HG02759 (cell line): ENCODE measurements around the gene B3GNT5.
A peak's percentile ranks its signal among the peaks of the same experiment; 100 is the strongest.

Experiments
- ATAC-seq: cut with Tn5 transposase; IDR thresholded peaks from one replicate; pipeline ENCODE4 v1.9.1; 2021; ENCODE audit warnings: mild to moderate bottlenecking, moderate library complexity; ENCODE audit not compliant: unreplicated experiment

B3GNT5 gene

DNA sequence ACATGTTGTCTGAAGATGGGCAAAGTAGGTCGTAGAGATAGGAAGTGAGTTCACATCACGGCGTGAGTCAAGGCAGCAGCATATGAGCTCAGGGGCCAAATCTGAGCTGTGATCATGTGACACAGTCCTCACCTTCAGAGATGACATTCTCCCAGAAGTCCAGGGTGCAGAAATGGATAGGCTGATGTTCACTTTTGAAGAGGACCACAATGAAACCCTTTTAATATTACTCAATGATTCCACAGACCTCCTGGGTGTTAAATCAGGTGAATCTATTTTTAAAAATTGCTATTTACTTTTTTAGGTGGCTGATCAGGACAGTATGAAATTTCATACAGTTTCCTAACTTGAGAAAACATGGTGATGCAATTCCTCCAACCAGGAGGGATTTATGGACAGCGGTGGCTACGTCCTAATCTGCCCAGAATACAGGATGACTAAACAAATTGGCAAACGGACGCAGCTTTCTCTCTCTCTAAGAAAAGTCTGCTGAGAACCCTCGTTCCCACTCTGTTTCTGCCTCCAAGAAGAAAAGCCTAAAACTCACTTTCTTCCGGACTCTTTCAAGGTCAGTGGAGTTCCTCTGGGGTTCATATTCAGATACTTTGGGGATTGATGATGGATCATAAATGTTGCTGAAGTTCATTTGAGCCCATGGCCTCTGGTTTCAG, 34.4 kb downstream of the B3GNT5 start:
- no peak for ATAC-seq

DNA sequence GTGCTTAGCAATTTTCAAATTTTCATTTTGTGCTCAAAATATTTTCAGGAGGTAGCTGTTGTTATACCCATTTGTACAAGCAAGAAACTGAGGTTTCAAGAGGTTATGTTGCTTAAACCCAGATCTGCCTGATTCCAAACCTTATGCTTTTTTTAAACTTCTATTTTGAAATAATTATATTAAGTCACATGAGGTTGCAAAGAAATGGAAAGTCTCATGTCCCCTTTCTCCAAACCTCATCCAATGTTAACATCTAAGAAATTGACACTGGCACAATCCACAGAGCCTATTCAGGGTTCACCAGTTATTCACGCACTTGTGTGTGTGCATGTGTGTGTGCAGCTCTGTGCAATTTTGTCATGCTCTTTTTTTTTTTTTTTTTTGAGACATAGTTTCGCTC, 35.1 kb downstream of the B3GNT5 start:
- ATAC-seq = no peak

DNA sequence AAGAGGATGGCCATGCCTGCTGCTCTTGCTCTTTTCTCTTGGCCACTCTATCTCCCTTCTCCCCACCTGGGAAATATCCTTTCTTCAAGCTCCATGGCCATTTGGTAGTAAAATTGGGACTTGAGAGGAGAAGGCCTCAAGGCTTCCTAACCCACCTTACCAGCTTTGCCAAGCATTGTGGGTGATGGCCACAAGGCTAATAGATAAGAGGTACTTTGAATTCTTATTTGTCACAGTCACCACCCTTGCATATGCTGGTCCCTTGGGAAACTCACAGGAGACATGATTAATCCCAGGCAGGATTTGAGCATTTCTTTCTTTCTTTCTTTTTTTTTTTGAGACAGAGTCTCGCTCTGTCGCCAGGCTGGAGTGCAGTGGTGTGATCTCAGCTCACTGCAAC, 37.2 kb downstream of the B3GNT5 start:
- no peak for ATAC-seq

DNA sequence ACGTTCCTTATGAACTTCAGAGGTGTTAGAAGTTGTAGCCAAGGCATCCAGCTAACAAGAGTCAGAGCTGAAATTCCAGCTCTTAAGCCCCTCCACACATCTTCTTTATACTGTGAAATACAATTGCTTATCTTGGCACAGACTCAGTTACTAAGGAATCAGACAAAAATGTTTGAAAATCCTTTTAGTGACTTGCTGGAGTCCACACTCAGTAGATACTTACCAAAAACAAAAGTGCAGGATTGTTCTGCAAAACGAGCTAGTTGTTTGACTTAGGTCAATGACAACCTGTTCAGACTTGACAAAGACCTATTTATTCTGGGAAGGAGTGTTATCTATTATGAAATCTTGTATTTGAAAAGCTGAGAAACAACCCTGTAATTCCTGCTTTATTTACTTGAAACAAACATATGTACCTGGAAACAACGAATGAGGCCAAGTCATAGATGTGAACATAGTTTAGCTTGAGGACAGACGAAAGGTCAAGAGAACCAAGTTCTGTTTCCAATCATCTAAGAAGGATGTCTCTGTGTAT, 38.5 kb downstream of the B3GNT5 start:
- no peak for ATAC-seq

DNA sequence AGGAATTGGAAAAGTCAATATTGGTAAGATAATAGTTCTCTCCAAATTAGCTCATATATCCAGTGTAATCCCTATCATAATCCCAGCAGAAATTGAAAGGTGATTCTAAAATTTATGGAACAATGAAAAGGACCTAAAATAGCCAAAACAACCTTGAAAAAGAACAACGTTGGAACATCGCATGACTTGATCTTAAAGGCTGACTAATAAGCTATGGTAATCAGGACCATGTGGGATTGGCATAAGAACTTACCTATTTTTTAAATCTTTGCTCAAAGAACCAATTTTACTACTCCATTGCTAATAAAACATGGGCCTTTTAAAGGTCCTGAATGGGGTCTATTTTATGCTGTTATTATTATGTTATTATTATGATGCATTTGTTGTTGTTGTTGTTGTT, 40.9 kb downstream of the B3GNT5 start:
- no peak for ATAC-seq

DNA sequence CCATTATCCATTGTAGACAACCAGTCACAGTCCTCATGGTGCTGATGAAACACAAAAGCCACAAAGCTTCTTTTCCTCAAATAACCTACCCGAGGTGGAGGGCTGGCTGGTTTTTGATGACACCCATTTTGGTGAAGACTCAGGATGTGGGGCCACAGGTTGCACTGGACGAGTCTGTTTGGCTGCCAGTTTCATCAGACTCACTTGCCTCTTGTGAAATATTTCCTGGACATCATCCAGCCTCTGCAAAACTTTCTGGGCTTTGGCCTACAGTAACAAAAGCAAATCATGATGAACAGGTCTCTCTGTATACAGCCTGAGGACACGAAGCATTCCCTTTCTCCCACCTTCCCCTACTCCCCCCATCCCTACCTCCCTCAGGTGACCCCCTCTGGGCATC, 42.2 kb downstream of the B3GNT5 start:
- no peak for ATAC-seq

DNA sequence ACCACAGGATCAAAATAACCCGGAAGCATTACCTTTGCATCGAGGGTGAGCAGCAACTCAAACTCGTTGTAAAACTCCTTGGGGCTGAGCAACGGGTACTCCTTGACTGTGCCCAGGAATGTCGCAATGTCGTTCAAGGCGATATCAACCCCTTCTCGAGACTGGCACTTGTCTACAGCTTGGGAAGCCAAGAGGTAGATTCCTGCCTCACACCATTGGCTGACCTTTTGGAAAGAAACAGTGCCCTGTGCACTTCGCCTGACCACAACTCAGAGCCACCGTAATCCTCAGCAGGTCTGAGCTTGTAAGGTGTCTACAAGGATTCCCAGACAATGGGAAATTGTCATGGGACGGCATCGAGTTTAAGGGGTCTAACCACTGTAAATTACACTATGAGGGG, 43.9 kb downstream of the B3GNT5 start:
- ATAC-seq = no peak

DNA sequence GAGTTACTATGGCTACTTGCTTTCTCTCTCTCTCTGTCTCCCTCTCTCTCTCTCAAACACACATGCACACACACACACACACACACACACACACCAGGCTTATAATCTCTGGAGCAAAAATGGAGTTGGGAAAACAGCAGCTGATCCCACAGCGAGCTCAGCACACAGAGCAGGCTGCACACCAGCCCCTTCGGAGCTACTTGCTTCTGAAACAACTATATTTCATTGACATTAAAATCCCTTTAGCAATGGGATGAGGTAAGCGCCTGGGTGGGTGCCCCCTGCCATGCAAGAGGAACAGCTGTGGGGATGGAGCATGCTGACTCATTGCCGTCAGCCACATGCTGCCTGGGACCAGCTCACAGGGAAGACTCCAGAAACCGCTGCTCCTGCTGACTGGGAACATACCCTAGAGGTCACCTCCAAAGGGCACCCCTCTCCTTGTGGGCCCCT, 45.7 kb downstream of the B3GNT5 start:
- ATAC-seq = no peak

DNA sequence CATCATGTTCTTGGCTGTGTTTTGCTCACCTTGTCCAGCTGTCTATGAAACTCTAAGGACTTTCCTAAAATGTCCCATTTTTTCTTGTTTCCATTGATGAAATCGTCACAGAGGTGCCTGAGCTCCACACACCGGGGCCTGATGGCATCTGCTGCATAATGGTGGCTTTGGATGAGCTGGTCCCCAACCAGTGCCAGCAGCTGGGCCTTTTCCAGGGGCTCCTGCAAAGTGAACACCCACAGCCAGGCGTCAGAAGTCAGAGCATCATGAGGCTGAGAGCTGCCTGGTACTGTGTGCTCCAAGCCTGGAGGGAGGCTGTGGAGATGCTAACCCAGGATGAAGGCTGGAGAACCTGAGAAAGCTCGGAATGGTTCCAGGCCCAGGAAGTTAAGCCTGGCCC, 46.9 kb downstream of the B3GNT5 start:
- no peak for ATAC-seq

DNA sequence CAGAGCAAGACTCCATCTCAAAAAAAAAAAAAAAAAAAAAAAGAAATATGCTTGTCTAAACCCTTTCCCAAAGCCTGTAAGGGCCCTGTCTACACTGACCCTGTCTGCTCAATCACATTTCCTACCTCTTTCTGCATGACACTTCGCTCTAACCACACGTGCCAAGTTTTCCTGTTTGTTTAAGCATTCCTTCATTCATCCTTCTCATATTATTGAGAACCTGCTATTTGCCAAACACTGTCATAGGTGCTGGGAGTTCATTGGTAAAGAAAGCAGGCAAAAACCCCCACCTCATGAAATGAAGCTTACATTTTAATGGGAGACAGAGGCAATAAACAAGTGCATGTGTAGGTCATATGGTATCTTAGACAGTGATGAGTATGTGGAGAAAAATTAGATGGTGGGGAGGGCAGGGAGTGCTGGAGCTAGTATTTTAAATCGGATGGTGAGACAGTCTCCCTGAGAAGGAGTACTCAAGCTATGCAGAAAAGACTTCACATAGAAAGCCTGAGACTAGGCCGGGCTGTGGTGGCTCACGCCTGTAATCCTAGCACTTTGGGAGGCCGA, 48.0 kb downstream of the B3GNT5 start:
- no peak for ATAC-seq

DNA sequence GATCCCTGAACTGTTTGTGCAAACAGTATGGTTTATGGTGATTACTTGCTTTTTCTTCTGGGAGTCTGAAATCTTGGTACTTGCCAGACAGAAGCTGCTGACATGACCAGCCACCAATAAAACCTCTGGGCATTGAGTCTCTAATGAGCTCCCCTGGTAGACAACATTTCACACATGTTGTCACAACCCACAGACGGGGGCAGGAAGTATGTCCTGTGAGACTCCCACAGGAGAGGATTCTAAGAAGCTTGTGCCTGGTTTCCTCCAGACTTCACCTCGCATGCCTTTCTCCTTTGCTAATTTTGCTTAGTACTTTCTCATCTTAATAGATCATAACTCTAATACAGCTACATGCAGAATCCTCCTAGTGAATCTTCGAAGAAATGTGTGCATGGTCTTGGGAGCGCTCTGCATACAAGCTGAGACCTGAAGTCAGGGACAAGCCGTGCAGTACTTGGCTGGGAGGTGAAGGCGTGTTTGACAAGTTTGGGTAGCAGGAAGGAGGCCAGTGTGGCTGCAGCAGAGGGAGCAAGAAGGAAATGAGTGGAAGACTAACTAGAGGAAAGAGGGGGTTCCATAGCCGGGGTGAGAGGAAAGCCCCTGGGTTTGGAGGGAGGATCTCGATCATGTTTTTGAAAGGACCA, 49.0 kb downstream of the B3GNT5 start:
- no peak for ATAC-seq

DNA sequence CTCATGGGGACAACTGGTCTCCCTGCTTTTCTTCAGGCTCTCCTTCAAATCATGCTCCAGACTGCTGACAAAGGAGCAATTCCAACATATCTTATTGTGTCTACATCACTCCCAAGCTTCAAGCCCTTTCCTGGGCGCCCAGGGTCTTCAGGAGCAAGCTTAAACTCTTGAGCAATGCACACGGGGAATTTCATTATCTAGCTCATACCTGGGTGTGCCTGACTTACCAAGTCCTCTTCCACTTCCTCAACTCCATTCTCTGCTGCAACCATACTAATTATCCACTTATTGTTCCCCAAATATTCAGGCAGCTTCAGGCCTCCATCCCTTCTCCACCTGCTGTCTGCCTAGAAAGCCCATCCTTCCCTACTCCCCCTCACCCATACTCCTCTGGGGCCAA, 50.6 kb downstream of the B3GNT5 start:
- no peak for ATAC-seq

DNA sequence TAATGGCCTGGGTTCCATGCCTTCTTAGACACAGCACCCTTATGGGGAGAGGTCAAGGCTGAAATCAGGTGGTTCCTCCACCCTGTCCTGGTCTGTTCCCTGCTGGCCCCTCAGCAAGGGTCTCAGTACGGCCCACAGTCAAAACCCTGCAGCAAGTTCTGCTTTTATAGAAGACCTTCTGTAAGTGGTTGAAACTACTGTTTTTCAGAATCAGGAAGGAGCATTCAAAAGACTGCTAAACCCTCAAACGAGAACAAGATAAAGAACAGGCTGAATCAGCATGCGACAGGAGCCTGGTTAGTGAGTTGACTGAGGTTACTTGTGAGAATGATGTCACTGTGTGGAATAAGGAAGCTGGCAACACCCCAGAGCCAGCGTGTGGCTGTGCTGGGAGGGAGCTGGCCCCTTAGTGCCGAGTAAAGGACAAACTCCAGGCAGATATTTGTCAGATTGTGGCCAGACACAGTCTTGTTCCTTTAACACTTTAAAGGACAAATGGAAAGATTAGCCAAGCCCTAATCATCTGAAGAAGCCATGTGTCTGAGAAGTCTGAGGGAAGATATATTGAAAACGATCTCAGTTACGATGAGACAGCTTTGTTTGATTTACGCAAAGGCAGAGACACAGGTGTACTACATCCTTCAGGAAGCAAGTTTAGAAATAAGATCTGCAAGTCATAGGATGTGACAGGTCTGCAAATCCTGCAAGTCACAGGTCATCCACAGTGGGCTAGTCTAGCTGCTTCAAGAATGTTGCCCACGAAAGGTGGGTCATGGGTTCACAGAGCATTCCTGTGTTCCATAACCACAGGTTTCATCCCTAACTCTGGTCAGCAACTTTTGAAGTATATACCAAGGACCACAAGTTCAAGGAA, 54.0 kb downstream of the B3GNT5 start:
- ATAC-seq = peak; percentile 58

DNA sequence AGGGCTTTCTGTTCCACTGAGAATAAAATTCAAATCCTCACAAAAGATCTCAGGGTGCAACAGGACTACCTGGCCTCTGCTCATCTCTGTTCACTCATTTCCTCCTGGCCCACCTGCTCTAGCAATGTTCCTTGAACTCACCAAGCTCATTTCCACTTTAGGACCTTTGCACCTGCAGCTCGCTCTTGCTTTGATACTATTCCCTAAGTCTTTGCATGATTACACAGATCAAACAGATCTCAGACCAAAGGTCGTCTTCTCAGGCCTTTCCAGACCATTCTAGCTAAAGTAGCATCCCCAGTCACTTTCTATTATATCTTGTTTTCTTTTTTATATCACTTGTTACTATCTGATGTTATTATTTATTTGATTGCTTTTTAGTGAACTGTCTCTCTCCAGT, 54.7 kb downstream of the B3GNT5 start:
- ATAC-seq = no peak

DNA sequence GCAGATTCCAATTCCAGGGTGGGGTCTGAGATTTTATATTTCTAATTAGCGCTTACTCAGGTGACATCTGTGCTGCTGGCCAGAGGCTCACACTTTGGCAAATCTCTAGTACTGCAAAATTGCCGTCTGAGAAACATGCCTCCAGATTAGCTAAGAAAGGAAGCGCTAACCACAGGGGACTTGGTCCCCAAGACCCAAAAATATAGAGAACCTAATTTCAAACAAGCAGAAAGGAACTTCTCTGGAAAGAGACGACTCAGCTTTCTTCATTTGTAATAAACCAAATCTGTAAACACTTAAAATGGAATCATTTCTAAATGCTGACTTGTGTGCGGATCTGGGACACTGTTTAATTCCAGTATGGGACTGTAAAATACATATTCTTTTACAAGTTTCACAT, 55.7 kb downstream of the B3GNT5 start:
- no peak for ATAC-seq

DNA sequence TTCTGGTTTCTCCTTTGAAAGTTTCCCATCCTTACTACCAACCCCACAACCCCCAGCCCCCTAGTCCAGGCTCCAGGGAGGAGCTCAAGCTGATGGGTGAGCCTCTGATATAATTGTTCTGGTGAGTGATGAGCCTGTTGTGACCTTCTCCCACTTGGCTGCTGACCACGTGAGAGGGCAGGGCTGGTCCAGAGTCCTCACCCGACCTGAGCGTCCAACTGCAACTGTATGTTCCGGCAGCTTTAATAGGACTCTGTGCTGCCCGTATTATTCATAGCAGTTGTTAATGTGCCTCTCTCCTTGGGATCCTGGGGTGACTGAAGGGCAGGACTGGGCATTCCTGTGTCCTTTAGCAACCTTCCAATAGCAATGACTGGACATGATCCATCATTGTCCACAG, 56.2 kb downstream of the B3GNT5 start:
- no peak for ATAC-seq

DNA sequence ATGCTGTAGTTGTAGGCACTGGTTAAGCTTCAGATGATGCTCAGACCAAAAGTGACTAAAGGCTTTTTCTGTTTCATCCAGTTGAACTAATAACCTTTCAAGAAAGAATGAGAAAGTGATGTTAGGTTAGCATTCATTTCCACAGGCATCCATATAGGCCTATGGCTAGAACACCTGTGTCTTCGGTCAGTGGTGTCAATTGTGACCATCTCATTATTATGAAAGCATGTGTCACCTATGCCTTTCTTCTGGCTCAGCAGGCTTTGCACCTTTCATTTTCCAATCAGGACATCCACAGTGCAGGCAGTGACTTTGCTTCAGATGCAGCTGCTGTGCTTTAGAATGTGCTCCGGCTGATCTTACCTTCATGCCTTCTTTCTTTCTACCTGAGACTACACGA, 57.9 kb downstream of the B3GNT5 start:
- no peak for ATAC-seq

DNA sequence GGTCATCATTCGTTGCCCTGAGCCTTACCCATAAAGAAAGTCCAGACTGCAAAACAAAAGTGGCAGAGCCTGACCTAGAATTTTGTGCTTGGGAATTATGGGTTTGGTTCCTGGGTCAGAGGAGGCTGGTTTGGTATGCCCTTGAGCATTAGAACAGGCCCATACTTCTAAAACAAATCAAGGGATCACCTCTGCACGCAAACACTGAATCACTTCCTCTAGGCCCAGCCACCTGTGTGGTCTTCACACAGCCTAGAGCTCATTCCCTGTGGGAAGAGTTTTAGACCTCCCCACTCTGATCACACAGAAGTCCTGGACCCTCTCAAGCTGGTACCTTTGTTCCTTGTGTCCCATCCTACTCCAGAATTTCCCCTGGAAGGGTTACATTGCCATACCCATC, 59.4 kb downstream of the B3GNT5 start:
- no peak for ATAC-seq

DNA sequence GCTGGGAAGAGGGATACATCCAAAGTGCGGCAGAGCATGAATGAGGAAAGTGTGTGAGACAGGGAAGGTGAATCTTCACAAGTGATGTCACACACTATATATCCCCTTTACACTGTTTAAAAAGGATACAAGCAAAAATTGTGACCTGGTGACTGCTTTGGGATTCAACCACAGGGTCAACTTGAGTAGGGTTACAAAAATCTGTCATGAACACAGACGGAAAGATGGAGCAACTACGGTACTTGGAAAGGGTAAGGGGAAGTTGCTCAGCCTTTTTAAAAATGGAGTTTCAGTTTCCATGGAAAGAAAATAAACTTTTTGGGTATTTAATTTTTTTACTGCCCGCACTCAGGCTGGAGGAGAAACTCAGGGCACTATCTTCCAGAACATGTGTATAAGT, 60.3 kb downstream of the B3GNT5 start:
- ATAC-seq = no peak

DNA sequence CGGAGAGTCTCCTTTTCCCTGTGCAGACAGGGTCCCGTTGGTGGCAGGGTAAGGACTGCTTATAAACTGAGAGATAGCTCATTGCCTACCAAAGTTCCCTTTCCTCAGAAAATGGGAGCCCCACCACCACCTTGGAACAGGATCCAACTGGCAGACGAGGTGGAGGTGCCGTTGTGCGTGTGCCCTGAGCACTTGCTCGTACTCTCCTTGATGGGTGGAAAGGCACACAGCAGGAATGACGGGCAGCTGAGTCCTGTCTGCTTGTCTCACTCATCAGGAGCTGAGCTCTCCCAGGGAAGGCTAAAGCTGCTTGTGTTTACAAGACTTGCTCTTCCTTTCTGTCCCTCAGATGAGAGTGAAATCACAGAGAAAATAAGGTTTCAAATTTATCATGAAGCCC, 60.7 kb downstream of the B3GNT5 start:
- no peak for ATAC-seq

DNA sequence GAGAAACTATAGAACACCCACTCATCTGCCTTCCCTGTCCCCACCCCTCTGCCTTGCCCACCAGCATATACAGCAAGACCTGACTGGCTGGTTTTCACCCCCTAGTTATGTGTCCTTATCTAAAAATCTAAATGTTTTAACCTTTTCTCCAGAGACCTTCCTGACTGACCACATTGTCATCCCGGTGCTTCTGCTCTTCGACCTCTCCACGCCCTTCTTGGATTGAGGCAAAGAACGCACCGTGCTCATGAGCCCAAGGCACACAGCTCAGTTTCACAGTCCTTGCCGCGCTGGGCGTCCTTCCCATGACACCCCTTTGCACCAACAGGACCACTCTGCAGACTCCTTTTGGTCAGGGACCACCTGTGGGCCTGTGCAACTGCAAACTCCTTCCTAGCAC, 62.7 kb downstream of the B3GNT5 start:
- ATAC-seq = no peak
